GM21360 (cell line): ENCODE results near the gene POM121L2.

Experiments
- ATAC-seq: cut with Tn5 transposase; IDR thresholded peaks from one replicate; pipeline ENCODE4 v1.9.1; 2021; ENCODE audit warnings: mild to moderate bottlenecking, moderate library complexity; ENCODE audit not compliant: unreplicated experiment

POM121L2 gene

DNA sequence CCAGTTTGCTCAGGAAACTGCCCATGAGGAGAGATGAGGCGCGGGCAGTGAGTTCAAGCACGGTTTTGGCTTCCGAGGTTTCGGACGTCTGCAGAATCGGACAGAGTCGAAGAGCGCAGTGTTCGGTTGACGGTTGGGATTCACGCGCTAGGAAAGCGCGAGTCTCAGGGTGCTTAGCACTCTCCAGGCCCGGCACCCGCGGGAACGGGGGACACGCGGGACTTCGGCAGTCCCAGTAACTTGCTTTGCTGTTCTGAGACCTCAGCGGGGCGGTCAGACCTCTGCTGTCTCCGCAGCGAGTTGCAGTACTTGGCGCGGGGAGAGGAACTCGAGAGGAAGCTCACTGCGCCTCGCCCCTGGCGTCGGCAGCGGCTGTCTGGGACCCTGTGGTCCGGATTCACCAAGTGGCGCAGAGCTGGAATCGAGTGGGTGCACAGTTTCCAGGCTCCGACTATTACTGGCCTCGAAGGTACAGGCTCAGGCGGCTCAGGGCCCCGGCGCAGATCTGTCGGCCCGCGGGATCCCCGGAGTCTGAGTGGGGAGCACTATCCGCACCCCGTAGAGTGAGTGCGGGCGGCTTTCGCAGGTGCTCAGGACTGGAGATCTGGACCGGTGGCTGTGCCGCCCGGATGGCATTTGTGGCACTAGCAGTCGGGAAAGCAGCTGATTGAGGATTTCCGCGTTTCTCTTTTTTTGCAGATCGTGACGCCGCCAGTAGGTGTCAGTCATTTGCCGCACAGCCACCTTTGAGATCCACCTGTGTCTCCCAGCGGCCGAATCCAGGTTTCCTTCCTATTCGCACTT lies at the start of gene POM121L2:
Gene POM121L2, minus strand, starts transcription at position 128 of the 804 bp plus-strand sequence. Its CDS starts 103 bp downstream, at position 25.
- no peak for ATAC-seq

DNA sequence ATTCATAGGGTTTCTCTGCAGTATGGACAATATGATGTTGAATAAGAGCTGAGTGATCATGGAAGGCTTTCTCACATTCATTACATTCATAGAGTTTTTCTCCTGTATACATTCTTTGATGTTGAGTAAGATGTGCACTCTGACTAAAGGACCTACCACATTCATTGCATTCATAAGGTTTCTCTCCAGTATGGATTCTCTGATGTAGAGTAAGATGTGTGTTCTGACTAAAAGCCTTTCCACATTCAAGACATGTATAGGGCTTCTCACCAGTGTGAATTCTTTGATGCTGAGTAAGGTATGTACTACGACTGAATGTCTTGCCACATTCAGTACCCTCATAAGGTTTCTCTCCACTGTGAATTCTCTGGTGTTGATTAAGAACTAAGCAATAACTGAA lies 47.2 kb upstream of the POM121L2 start:
- ATAC-seq = no peak

DNA sequence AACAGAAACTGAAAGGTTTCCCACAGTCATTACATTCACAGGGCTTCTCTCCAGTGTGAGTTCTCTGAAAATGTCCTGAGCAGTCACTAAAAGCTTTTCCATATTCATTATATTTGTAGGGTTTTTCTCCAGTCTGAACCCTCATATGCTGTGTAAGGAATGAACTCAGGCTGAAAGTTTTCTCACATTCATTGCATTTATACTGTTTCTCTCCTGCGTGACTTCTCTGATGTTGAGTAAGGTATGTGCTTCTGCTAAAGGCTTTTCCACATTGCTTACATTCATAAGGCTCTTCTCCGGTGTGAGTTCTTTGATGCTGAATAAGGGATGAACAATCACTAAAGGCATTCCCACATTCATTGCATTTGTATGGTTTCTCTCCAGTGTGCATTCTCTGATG lies 46.7 kb upstream of the POM121L2 start:
- ATAC-seq = no peak

DNA sequence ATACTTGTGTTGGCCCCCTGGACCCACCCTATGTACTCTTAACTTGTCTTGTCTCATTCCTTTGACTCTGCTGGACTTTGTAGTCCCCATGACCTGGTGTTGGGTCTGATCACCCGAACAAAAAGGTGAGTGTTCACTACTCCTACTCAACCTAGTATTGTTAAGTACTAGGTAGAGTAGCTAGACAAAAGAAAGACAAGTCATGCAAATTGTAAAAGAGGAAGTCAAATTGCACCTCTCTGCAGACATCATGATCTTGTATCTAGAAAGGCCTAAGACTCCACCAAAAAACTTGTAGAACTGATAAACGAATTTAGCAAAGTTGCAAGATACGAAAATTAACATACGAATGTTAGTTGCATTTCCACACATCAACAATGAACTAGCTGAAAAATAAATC lies 40.8 kb upstream of the POM121L2 start:
- ATAC-seq = no peak

DNA sequence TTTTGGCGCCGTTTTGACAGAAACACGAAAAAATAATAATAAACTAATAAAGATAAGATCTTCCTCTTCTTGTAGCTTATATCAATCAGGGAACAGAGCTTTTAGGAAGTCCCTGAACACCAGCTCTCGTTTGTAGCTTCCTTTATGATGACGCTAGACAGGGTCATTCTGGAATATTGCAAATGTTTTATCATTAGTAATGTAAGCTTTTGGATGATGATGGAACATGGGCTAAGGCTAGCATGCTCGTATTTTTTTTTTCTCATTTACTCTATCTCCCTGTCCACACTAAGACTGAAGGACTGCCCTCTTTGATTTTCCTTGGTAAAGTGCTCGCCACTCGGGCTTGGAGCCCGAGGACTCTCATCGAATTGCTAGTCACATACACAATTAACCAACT lies 22.1 kb upstream of the POM121L2 start:
- ATAC-seq = no peak

DNA sequence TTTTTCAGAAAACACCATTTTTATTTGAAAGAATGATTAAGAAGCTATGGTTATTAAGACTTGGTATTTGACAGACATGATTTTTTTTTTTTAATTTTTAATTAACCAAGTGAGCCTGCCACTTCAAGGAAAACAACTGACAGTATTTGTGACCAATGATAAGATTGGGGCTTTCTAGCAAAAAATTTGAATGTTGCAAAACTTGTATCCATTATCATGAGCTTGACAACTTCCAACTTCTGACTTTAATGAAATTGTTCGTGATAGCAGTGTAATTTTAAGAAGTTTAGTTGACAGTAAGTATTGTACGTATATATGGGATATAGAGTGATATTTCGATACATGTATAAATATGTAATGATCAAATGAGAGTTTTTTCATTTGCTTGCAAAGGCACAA lies 21.6 kb upstream of the POM121L2 start:
- no peak for ATAC-seq

DNA sequence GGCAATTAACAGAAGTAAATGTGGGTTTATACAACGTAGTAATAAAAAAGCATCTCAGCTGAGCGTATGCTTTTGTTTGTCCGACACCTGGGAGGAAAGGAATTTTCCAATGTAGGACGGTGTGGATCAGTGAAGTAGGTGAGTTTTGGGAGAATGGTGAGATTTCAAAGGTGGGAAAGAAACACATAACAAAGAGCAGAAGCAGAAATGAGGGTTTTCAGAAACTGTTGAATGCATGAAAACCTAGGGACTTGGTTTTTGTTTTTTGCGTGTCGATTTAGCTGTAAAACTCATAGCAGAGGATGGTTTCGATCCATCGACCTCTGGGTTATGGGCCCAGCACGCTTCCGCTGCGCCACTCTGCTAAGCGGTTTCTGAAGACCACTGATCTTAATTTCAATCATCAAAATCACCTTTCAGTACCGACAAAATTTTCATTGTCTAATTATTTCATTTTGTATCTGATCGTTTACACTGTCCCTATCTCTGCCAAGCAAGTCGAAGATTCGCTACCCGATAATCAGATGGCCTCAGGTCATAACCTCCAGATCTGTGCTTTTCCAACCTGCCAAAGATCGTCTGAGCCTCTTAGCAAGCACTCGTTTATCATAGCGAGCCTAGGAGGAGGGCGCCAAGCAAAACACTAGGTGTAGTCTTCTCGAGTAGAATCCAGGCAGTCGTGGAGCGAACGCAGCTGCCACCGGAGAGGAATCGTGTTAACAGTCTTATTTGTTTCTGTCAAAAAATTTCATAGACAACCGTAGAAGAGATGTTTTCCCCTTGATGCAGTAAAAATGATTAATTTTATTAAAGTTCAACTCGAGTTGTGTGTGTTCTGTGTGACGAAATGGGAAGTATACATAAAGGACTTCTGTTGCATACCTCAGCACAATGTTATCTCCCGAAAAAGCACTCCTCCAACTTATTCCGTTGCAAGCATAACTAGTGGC lies 20.9 kb upstream of the POM121L2 start:
- ATAC-seq = no peak

DNA sequence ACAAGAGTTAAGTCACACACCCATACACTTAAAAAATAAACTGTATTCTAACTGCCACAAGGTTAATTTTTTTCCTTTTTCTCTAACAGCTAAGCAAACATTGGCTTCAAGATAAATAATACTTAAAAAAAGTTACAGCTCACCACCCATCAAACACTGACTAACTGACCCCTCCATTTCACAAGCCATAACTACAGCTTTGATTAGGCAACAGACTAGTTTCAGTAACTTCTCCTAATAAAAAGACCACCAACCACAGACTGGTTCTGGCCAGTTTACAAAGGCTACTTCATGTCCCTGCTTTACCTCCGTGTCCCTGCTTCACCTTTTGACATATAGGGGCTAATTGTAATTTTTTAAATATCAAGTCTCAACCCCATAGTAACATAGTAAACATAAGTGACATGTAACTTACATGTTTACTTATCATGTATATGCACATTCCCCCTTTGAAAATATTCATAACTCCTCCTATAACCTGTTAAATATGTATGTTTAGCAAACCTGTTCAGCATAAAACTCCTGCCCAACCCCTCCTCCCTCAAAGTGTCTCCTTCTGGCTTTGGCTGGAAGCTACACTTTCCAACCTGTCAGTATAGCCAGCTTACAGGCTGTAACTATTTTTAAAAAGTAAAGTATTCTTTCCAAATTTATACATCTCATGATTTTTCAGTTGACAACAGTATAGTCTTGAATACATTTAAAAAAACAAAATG lies 15.1 kb upstream of the POM121L2 start:
- ATAC-seq = no peak

DNA sequence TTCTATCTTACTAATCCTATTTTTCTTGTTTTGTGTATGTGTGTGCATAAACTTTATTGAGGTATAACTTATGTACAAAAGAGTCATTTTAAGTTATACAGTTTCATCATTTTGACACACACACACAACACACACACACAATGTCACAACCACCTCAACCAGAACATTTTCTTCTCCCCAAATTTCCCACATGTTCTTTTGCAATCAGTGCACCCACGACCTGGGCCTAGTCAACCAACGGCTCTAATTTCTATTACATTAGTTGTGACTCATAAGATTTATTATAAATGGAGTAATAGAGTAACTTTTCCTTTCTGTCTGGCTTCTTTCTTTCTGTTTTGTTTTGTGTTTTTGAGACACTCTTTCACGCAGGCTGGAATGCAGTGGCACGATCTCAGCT lies 9.8 kb upstream of the POM121L2 start:
- ATAC-seq = no peak

DNA sequence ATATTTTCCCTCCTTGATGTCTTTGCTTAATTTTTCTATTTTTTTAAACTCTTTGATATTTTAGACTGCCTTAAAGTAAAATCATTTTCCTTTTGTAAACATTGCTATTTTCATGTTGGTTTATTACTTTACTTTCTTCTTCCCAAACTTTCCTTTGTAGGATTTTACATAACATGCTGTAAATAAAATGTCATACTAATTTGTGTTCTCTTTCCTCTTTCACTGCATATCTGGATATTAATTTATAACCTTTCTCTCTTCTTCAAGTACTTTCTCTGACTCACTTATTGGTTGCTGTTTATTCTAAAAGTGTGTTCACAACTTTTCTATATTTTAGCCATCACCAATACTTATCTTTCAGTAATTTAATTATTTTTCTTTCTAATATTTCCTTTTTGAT lies 9.3 kb upstream of the POM121L2 start:
- ATAC-seq = no peak

DNA sequence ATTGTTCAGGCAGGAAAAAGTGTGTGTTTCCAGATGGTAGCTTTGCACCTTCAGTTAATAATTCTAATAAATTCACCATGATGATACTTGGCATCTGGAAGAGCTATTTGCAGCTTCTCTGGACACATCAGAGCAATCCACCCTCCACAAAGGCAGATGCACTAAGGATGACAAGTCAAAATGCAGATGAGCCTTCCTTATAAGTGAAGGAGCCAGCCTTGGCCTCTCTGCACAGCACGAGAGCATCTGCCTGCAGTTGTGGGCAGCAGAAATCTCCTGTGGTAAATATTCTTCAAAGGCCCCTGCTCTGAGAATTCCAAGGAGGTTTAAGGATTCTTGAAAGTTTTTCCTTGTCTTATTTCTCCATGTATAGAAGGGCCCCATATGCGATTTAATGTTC lies 6.9 kb upstream of the POM121L2 start:
- no peak for ATAC-seq

DNA sequence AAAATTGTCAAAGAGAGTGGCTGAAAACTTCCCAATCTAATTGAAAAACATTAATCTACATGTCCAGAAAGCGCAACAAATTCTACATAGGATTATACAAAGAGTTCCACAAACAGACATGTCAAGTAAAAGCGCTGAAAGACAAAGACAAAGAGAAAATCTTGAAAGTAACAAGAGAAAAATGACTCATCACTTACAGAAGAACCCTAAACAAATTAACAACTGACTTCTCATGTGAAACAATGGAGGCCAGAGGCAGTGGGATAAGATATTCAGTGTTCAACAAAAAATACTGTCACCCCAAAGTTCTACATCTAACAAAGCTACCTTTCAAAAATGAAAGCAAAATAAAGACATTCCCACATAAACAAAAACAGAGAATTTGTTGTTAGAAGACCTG lies 2.0 kb upstream of the POM121L2 start:
- ATAC-seq = no peak

DNA sequence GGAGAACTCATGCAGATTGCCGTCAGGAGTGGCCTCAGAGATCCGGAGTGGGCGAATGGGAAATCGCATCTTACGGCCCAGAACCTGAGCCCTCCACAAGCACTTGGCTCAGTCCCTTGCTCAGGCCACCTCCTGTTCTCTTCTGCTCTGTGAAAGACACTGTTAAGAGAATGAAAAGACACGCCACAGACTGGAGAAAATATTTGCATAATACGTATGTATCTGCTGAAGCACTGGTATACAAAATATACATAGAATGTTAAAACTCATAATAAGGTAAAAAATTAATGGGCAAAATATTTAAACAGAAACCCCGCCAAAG lies 838 bp upstream of the POM121L2 start:
- no peak for ATAC-seq

DNA sequence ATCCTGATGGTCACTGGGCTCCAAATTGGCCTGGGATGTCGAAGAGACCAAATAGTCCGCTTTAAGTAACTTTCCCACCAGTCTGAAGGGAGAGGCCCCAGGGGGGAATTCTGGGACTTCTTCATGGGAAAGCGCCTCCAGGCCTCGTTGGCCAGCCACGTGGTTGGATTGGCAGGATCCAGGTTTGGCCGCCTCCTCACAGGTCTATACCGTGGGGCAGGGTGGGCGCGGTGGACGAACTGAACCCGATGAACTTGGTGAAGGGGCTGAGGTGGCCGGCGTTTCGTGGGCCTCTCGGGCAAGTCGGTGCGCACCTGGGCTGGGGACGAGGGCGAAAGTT lies 297 bp downstream of the POM121L2 start:
- ATAC-seq = no peak

DNA sequence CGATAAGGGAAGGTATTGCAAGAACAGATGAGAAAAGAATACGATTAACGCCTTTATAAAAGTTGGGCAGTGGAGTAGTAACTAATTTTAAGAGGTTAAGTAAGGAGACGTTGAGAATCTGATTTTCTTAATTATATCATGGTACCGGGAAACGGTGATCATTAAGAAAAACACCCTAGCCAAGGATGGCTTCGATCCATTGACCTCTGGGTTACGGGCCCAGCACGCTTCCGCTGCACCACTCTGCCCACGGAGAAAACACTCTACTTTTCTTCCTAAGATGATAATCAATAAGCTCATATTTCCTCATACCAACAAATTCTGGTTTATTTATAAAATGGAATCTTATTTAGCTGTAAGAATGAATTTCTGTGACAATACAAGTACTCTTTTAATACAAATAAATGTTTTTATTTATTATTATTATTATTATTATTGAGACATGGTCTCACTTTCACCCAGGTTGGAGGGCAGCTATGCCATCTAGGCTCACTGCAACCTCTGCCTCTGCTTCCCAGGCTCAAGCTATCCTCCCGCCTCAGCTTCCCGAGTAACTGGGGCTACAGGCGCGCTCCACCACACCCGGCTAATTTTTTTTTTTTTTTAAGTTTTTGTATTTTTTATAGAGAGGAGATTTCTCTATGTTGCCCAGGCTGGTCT lies 8.3 kb downstream of the POM121L2 start:
- no peak for ATAC-seq

DNA sequence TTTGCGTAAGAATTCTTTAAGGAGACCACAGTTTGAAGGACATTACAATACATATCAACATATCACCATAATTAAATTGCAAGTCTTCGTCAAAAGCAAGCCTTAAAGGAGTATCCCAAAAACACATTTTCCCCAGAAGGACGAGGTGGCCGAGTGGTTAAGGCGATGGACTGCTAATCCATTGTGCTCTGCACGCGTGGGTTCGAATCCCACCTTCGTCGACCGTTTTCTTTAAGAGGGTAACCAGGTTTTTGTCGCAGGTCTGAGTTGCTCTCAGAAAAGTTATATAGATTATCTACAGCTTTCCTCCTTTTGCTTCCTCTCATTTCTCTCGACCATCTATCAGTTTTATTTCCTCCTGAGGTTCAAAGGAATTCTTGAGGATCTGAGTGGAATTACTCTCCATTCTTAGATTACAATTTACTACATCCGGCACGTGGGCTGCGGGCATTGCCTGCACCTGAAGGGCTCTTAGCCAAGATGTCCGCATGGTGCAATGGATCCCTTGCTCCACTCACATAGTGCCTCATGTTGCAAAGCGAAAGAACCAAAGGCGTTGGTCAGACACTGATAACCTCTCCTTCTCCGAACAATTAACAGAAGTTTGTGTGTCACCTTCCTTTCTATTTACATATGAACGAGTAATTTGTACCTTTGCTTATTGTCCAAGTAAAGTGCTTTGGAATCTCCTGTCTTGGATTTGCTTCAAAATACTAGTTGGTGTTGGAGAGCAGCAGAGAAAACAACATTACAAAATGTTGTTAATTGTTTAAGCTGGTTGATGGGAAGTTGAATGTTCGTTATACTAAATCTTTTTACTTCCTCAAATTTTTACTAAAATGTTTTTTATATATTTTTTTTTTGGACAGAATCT lies 14.0 kb downstream of the POM121L2 start:
- ATAC-seq = no peak

DNA sequence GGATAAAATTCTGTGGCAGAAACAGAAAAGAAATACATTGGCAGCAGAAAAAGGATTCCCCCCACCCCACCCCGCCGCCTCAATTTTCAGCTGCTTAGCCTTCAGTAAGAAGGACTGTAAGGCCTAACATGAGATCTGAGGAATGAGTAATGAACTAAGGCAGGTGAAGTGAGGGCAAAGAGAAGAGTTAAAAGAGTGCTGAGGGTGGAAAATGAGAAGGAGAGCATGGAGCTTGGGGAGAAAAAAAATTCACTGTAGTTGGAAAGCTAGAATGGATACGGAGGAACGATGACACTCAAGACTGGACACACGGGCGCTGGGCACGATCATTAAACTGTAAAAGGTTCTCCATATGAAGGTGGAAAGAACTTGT lies 14.6 kb downstream of the POM121L2 start:
- no peak for ATAC-seq

DNA sequence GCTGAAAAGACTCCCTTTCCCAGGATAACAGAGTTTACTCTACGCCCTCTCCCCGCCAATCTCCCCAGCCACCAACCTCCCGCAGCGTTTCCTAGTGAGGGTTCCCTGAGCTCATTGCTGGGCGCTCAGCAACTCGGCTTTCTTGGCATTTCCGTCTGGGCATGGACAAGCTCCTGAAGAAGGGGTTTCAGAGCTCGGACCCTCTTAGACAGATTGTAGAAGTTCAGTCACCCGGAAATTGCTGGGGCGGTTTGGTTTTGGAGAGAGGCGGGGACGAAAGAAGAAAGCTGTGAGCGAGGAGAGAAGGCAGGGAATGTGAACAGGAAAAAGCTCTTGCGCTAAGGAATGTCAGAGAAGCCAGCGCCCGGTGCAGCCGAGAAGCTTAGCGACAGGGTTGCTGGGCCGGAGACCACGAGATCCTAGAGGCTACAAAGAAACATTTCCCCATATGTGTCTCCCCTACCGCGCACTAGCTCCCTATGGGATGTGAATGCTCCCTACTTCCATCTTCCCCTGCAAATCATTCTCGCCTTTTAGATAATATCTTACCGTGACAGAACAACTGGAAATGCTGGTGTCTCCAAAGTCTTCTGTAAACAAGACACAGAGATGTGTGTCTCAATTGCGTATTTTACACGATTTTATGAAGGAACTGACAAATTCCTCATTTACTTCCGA lies 15.8 kb downstream of the POM121L2 start:
- ATAC-seq = no peak

DNA sequence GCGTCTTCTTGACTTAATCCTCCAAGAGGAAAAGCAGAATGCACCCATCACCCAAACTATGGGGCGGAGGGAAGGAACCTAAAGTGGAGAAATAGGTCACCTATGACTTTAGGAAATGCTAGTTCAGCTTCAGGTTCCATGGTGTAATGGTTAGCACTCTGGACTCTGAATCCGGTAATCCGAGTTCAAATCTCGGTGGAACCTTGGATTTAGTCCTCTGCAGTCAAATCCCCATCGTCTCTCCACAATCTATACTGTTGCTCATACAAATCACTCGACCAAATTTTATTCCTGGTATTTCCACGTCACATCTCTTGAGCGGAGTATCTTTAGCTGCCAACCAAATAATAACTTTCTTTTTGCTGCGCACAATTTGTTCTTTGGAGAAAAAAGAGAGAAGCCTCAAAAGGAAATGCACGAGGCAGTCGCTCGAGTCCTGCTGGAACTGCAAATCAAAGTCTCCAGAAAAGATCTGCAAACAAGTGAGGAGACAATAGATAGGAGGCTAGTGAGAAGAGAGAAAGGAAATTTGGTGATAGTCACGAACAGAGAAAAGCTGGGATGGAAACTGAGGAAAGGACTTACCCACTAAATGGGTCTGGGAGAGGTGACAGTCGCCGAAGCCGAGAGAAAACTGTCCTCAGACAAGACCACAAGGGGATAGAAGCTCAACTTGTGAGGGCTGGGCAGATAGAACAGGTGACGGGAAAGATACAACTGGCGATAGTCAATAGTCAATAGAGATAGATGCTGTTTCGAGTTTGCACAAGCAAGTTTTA lies 16.6 kb downstream of the POM121L2 start:
- no peak for ATAC-seq
